ENCODE measurements around the gene CYB5A.
A peak's percentile ranks its signal among the peaks of the same experiment; 100 is the strongest.

CYB5A gene

GRCh38 chr18:74225193-74225840 is 66.4 kb downstream of the CYB5A start:
- DNase-seq (ENCODE audit: low read depth): no peak
- no peak overlapping the region for H3K4me3 ChIP-seq (ENCODE audit: low read length)

GRCh38 chr18:74222710-74223494 is 68.9 kb downstream of the CYB5A start:
- peaks cover 14% of the 10 kb centered on the region for H3K4me1 ChIP-seq (ENCODE audit: control insufficient read depth, insufficient read depth, low read length)
- no peak overlapping the region for H3K9ac ChIP-seq (ENCODE audit: low read length)
- DNase-seq (ENCODE audit: low read depth): peak; percentile 7
- H3K4me3 ChIP-seq (ENCODE audit: low read length): no peak overlapping the region
- no peaks in the 10 kb centered on the region for H3K27me3 ChIP-seq (replicated peaks; ENCODE audit: control insufficient read depth, insufficient read depth, low read length)
- H3K9me3 ChIP-seq (ENCODE audit: control insufficient read depth, low read length): no peaks in the 10 kb centered on the region
- H3K36me3 ChIP-seq (ENCODE audit: control insufficient read depth, insufficient read depth, low read length, severe bottlenecking): no peaks in the 10 kb centered on the region

More at GRCh38 chr18:74225193-74225840, 66.4 kb downstream of the CYB5A start:
- H3K9me3 ChIP-seq (ENCODE audit: control insufficient read depth, low read length): no peaks in the 10 kb centered on the region
- peaks cover 19% of the 10 kb centered on the region for H3K4me1 ChIP-seq (ENCODE audit: control insufficient read depth, insufficient read depth, low read length)
- no peaks in the 10 kb centered on the region for H3K27me3 ChIP-seq (replicated peaks; ENCODE audit: control insufficient read depth, insufficient read depth, low read length)
- H3K9ac ChIP-seq (ENCODE audit: low read length): peak overlapping the region; percentile 16
- H3K36me3 ChIP-seq (ENCODE audit: control insufficient read depth, insufficient read depth, low read length, severe bottlenecking): no peaks in the 10 kb centered on the region

GRCh38 chr18:74221081-74221480 is 70.7 kb downstream of the CYB5A start:
- no peak for DNase-seq (ENCODE audit: low read depth)
- no peaks in the 10 kb centered on the region for H3K27me3 ChIP-seq (replicated peaks; ENCODE audit: control insufficient read depth, insufficient read depth, low read length)
- H3K36me3 ChIP-seq (ENCODE audit: control insufficient read depth, insufficient read depth, low read length, severe bottlenecking): no peaks in the 10 kb centered on the region
- peaks cover 25% of the 10 kb centered on the region for H3K4me1 ChIP-seq (ENCODE audit: control insufficient read depth, insufficient read depth, low read length)
- no peaks in the 10 kb centered on the region for H3K9me3 ChIP-seq (ENCODE audit: control insufficient read depth, low read length)
- no peak overlapping the region for H3K4me3 ChIP-seq (ENCODE audit: low read length)
- no peak overlapping the region for H3K9ac ChIP-seq (ENCODE audit: low read length)

- Histone ChIP-seq H3K36me3 (ENCODE audit: control insufficient read depth, insufficient read depth, low read length, severe bottlenecking) (no peaks in the 10 kb centered on the region), H3K9me3 (ENCODE audit: control insufficient read depth, low read length) (no peaks in the 10 kb centered on the region), H3K27me3 (replicated peaks; ENCODE audit: control insufficient read depth, insufficient read depth, low read length) (no peaks in the 10 kb centered on the region), H3K4me1 (ENCODE audit: control insufficient read depth, insufficient read depth, low read length) (peaks cover 13% of the 10 kb centered on the region), H3K4me3 (ENCODE audit: low read length) (no peak overlapping the region), H3K9ac (ENCODE audit: low read length) (no peak overlapping the region)
- DNase-seq (ENCODE audit: low read depth): no peak
Observed at GRCh38 chr18:74219056-74219455, 72.7 kb downstream of the CYB5A start.

- no peaks in the 10 kb centered on the region for H3K9me3 ChIP-seq (ENCODE audit: control insufficient read depth, low read length)
- peak overlapping the region; percentile 11 for H3K9ac ChIP-seq (ENCODE audit: low read length)
- H3K4me1 ChIP-seq (ENCODE audit: control insufficient read depth, insufficient read depth, low read length): peaks cover 16% of the 10 kb centered on the region
- H3K36me3 ChIP-seq (ENCODE audit: control insufficient read depth, insufficient read depth, low read length, severe bottlenecking): no peaks in the 10 kb centered on the region
- DNase-seq (ENCODE audit: low read depth): peak; percentile 42
- no peaks in the 10 kb centered on the region for H3K27me3 ChIP-seq (replicated peaks; ENCODE audit: control insufficient read depth, insufficient read depth, low read length)
- no peak overlapping the region for H3K4me3 ChIP-seq (ENCODE audit: low read length)
Observed at GRCh38 chr18:74217476-74218143, 74.2 kb downstream of the CYB5A start.

- peaks cover 16% of the 10 kb centered on the region for H3K4me1 ChIP-seq (ENCODE audit: control insufficient read depth, insufficient read depth, low read length)
- H3K4me3 ChIP-seq (ENCODE audit: low read length): no peak overlapping the region
- H3K9me3 ChIP-seq (ENCODE audit: control insufficient read depth, low read length): no peaks in the 10 kb centered on the region
- peak overlapping the region; percentile 11 for H3K9ac ChIP-seq (ENCODE audit: low read length)
- DNase-seq (ENCODE audit: low read depth): no peak
- no peaks in the 10 kb centered on the region for H3K27me3 ChIP-seq (replicated peaks; ENCODE audit: control insufficient read depth, insufficient read depth, low read length)
- H3K36me3 ChIP-seq (ENCODE audit: control insufficient read depth, insufficient read depth, low read length, severe bottlenecking): no peaks in the 10 kb centered on the region
Observed at GRCh38 chr18:74216661-74217110, 75.1 kb downstream of the CYB5A start.

- no peak overlapping the region for H3K4me3 ChIP-seq (ENCODE audit: low read length)
- no peaks in the 10 kb centered on the region for H3K36me3 ChIP-seq (ENCODE audit: control insufficient read depth, insufficient read depth, low read length, severe bottlenecking)
- no peaks in the 10 kb centered on the region for H3K9me3 ChIP-seq (ENCODE audit: control insufficient read depth, low read length)
- no peak overlapping the region for H3K9ac ChIP-seq (ENCODE audit: low read length)
- peaks cover 16% of the 10 kb centered on the region for H3K4me1 ChIP-seq (ENCODE audit: control insufficient read depth, insufficient read depth, low read length)
- DNase-seq (ENCODE audit: low read depth): no peak
- H3K27me3 ChIP-seq (replicated peaks; ENCODE audit: control insufficient read depth, insufficient read depth, low read length): no peaks in the 10 kb centered on the region
Observed at GRCh38 chr18:74215863-74216262, 75.9 kb downstream of the CYB5A start.

- Histone ChIP-seq H3K4me1 (ENCODE audit: control insufficient read depth, insufficient read depth, low read length) (peaks cover 16% of the 10 kb centered on the region), H3K4me3 (ENCODE audit: low read length) (no peak overlapping the region), H3K9ac (ENCODE audit: low read length) (no peak overlapping the region), H3K36me3 (ENCODE audit: control insufficient read depth, insufficient read depth, low read length, severe bottlenecking) (no peaks in the 10 kb centered on the region), H3K9me3 (ENCODE audit: control insufficient read depth, low read length) (no peaks in the 10 kb centered on the region), H3K27me3 (replicated peaks; ENCODE audit: control insufficient read depth, insufficient read depth, low read length) (no peaks in the 10 kb centered on the region)
- no peak for DNase-seq (ENCODE audit: low read depth)
Observed at GRCh38 chr18:74213429-74213828, 78.3 kb downstream of the CYB5A start.

- Histone ChIP-seq H3K4me3 (ENCODE audit: low read length) (no peak overlapping the region), H3K9me3 (ENCODE audit: control insufficient read depth, low read length) (no peaks in the 10 kb centered on the region), H3K4me1 (ENCODE audit: control insufficient read depth, insufficient read depth, low read length) (peaks cover 8% of the 10 kb centered on the region), H3K36me3 (ENCODE audit: control insufficient read depth, insufficient read depth, low read length, severe bottlenecking) (no peaks in the 10 kb centered on the region), H3K9ac (ENCODE audit: low read length) (no peak overlapping the region), H3K27me3 (replicated peaks; ENCODE audit: control insufficient read depth, insufficient read depth, low read length) (no peaks in the 10 kb centered on the region)
- DNase-seq (ENCODE audit: low read depth): peak; percentile 9
Observed at GRCh38 chr18:74204526-74205152, 87.1 kb downstream of the CYB5A start.

- no peak for DNase-seq (ENCODE audit: low read depth)
- no peaks in the 10 kb centered on the region for H3K9me3 ChIP-seq (ENCODE audit: control insufficient read depth, low read length)
- no peak overlapping the region for H3K9ac ChIP-seq (ENCODE audit: low read length)
- H3K36me3 ChIP-seq (ENCODE audit: control insufficient read depth, insufficient read depth, low read length, severe bottlenecking): no peaks in the 10 kb centered on the region
- H3K4me1 ChIP-seq (ENCODE audit: control insufficient read depth, insufficient read depth, low read length): peaks cover 8% of the 10 kb centered on the region
- no peaks in the 10 kb centered on the region for H3K27me3 ChIP-seq (replicated peaks; ENCODE audit: control insufficient read depth, insufficient read depth, low read length)
- H3K4me3 ChIP-seq (ENCODE audit: low read length): no peak overlapping the region
Observed at GRCh38 chr18:74203811-74204210, 88.0 kb downstream of the CYB5A start.
